ENCODE measurements around the gene PRSS27. TPM values are rescaled to one million over a fixed set of nuclear protein-coding genes. Genes with fewer than 3 reads are reported as not detected.

PRSS27 gene
- total and polyA plus RNA-seq, 2 of the 4 experiments (the other 2 are of a cell fraction) = under 0.01 to 0.58 TPM

- Histone ChIP-seq H3K9ac (ENCODE audit: low read depth, low read length) (no peak overlapping the region), H4K91ac (ENCODE audit: insufficient read depth, low read depth, low read length) (no peak overlapping the region), H4K5ac (ENCODE audit: low read depth, low read length) (no peak overlapping the region), H4K20me1 (ENCODE audit: insufficient read depth, low read length) (no peaks in the 10 kb centered on the region), H3K36me3 (ENCODE audit: control insufficient read depth, insufficient read depth, low read length) (no peaks in the 10 kb centered on the region), H3K14ac (replicated peaks; ENCODE audit: low read depth, low read length) (no peak overlapping the region), H3K4me3 (ENCODE audit: insufficient read depth, low read depth, low read length) (no peak overlapping the region), H3K9me1 (ENCODE audit: insufficient read depth, low read length) (no peaks in the 10 kb centered on the region), H3K4ac (ENCODE audit: low read depth, low read length) (no peak overlapping the region), H2BK15ac (ENCODE audit: low read depth, low read length) (no peak overlapping the region), H2AFZ (replicated peaks; ENCODE audit: low read length, poor library complexity) (no peak overlapping the region), H2AK9ac (replicated peaks; ENCODE audit: low read depth, low read length, poor library complexity) (no peak overlapping the region), H2BK120ac (ENCODE audit: low read depth, low read length) (no peak overlapping the region), H3K27ac (ENCODE audit: insufficient read depth, low read length) (no peak overlapping the region), H2BK5ac (ENCODE audit: low read depth, low read length, poor library complexity, severe bottlenecking) (no peak overlapping the region), H3K56ac (ENCODE audit: extremely low read depth, insufficient read depth, low read length) (no peak overlapping the region), H3K4me2 (ENCODE audit: low read depth, low read length) (no peak overlapping the region), H3K9me3 (ENCODE audit: control insufficient read depth, insufficient read depth, low read length) (no peaks in the 10 kb centered on the region), H3K4me1 (ENCODE audit: control insufficient read depth, insufficient read depth, low read length) (no peaks in the 10 kb centered on the region), H2AK5ac (ENCODE audit: low read depth, low read length) (no peak overlapping the region), H2BK20ac (ENCODE audit: low read depth, low read length) (no peak overlapping the region), H3K18ac (ENCODE audit: low read depth, low read length) (no peak overlapping the region), H3K27me3 (ENCODE audit: control insufficient read depth, insufficient read depth, low read length) (no peaks in the 10 kb centered on the region; the same call in 1 of the 2 replicates), H3K79me1 (ENCODE audit: low read depth in 1 of 2, low read length in 2 of 2) (no peaks in the 10 kb centered on the region), H3K23ac (ENCODE audit: low read depth, low read length) (no peak overlapping the region), H4K8ac (ENCODE audit: low read depth in 2 of 2, low read length in 2 of 2) (no peak overlapping the region)
- DNase-seq = no peak
- ATAC-seq (ENCODE audit: low read depth) = no peak
- intact Hi-C loops (cut with micrococcal nuclease) = no loop called here
- WGBS, 2 experiments (ENCODE audit: extremely low coverage in 2 of 2, insufficient read length in 1 of 2) = 50% methylated on average over 1 of the region's 7 CpGs; no CpG with 5 or more reads in 1 of the 2 experiments
- no TSS peak for BruUV-seq (replicated peaks)
- ChIA-PET CTCF (no interaction called here), POLR2A (ENCODE audit: unreplicated experiment) (no interaction called here)
- TF ChIP-seq MAFK (IDR thresholded peaks at IDR 0.05; ENCODE audit: low read depth, low read length) = no peak
- no peak for TF ChIP-seq NFE2L2 (IDR thresholded peaks at IDR 0.05; ENCODE audit: low read depth, low read length)
- no peak for TF ChIP-seq FOS (IDR thresholded peaks at IDR 0.05; ENCODE audit: low read depth, low read length)
- no peak for TF ChIP-seq RAD21 (IDR thresholded peaks at IDR 0.05; ENCODE audit: low read length)
- no peak for TF ChIP-seq SMC3 (IDR thresholded peaks at IDR 0.05; ENCODE audit: low read depth, low read length)
- no peak for TF ChIP-seq RFX5 (IDR thresholded peaks at IDR 0.05; ENCODE audit: low read depth, low read length)
- no peak for TF ChIP-seq MAZ (IDR thresholded peaks at IDR 0.05; ENCODE audit: borderline replicate concordance, low read depth, low read length)
- TF ChIP-seq CTCF (conservative IDR thresholded peaks at IDR 0.05; ENCODE audit: low read depth, low read length) = no peak
- TF ChIP-seq POLR2A (IDR thresholded peaks at IDR 0.05; ENCODE audit: low read depth, low read length) = no peak
- TF ChIP-seq MXI1 (IDR thresholded peaks at IDR 0.05; ENCODE audit: borderline replicate concordance, low read depth, low read length) = no peak
- TF ChIP-seq CEBPB (IDR thresholded peaks at IDR 0.05; ENCODE audit: low read depth, low read length) = no peak
- TF ChIP-seq RCOR1 (IDR thresholded peaks at IDR 0.05; ENCODE audit: insufficient replicate concordance, low read length) = no peak
- no peak for TF ChIP-seq USF2 (IDR thresholded peaks at IDR 0.05; ENCODE audit: low read depth, low read length)
- TF ChIP-seq ELK1 (IDR thresholded peaks at IDR 0.05; ENCODE audit: borderline replicate concordance, low read depth, low read length) = no peak
- TF ChIP-seq BHLHE40 (IDR thresholded peaks at IDR 0.05; ENCODE audit: low read depth, low read length) = no peak
- no peak for TF ChIP-seq CHD1 (IDR thresholded peaks at IDR 0.05; ENCODE audit: low read depth, low read length)
- dilution Hi-C loops (cut with HindIII; ENCODE audit: low sequenced_read_pairs, unreplicated experiment) = no loop called here
- in situ Hi-C loops (cut with MboI; ENCODE audit: low sequenced_read_pairs) = no loop called here
Observed at GRCh38 chr16:2737895-2738418, 17.9 kb upstream of the PRSS27 start.
